ENCODE results near the gene TSHZ1.

TSHZ1 gene

GRCh38 chr18:75255094-75255493, 44.5 kb downstream of the TSHZ1 start:
- in situ Hi-C loops (cut with HindIII; ENCODE audit: low sequenced_read_pairs): no loop called here
- no peak overlapping the region for H3K4me3 ChIP-seq (ENCODE audit: low read depth, low read length)
- no peak for DNase-seq (ENCODE audit: low read depth, low spot score)
- TF ChIP-seq, protein P1, sequence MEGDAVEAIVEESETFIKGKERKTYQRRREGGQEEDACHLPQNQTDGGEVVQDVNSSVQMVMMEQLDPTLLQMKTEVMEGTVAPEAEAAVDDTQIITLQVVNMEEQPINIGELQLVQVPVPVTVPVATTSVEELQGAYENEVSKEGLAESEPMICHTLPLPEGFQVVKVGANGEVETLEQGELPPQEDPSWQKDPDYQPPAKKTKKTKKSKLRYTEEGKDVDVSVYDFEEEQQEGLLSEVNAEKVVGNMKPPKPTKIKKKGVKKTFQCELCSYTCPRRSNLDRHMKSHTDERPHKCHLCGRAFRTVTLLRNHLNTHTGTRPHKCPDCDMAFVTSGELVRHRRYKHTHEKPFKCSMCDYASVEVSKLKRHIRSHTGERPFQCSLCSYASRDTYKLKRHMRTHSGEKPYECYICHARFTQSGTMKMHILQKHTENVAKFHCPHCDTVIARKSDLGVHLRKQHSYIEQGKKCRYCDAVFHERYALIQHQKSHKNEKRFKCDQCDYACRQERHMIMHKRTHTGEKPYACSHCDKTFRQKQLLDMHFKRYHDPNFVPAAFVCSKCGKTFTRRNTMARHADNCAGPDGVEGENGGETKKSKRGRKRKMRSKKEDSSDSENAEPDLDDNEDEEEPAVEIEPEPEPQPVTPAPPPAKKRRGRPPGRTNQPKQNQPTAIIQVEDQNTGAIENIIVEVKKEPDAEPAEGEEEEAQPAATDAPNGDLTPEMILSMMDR (IDR thresholded peaks at IDR 0.05; ENCODE audit: low read depth, low read length): no peak

DNA sequence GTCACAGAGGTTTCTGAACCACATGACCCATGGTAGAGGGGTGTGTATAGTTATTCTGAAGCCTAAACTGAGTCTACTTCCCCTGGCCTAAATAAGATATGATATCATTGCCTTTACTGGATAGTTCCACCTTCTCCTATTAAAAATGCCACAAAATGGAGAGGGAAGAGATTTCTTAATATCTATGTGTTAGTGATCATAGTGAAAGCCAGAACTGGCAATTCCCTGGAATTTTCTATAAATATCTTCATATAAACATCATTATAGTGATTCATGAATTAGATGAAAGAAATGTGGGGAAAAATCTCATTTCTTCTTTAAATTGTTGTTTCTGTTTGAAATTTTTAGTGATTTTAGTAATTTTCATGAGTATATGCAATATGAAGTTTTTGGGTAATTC, 45.8 kb downstream of the TSHZ1 start:
- in situ Hi-C loops (cut with HindIII; ENCODE audit: low sequenced_read_pairs): no loop called here
- no peak for DNase-seq (ENCODE audit: low read depth, low spot score)
- H3K4me3 ChIP-seq (ENCODE audit: low read depth, low read length): no peak overlapping the region
- TF ChIP-seq, protein P1 (IDR thresholded peaks at IDR 0.05; ENCODE audit: low read depth, low read length): no peak

DNA sequence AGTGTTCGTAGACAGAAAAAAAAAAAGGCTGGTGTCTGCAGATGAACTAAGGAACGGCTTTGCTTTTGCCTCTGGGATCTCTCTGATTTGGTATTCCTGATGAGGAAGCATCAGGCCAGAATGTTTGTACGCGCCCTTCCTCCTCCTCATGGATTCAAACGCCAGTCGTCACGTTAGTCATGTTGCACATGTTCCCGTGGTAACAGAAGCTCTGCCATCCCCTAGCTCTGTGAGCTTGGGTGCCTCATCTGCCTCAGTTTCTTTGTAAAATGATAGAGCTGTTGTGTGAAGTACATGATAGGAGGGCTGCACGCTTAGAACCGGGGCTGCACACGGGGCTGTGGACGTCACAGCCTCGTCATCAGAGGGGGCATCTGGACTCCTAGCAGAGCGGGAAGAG, 47.0 kb downstream of the TSHZ1 start:
- in situ Hi-C loops (cut with HindIII; ENCODE audit: low sequenced_read_pairs): no loop called here
- no peak overlapping the region for H3K4me3 ChIP-seq (ENCODE audit: low read depth, low read length)
- DNase-seq (ENCODE audit: low read depth, low spot score): no peak
- TF ChIP-seq, protein P1 (IDR thresholded peaks at IDR 0.05; ENCODE audit: low read depth, low read length): no peak

GRCh38 chr18:75261430-75262223, 51.0 kb downstream of the TSHZ1 start:
- no peak for DNase-seq (ENCODE audit: low read depth, low spot score)
- no peak overlapping the region for H3K4me3 ChIP-seq (ENCODE audit: low read depth, low read length)
- in situ Hi-C loops (cut with HindIII; ENCODE audit: low sequenced_read_pairs): no loop called here
- TF ChIP-seq, protein P1 (IDR thresholded peaks at IDR 0.05; ENCODE audit: low read depth, low read length): no peak

GRCh38 chr18:75262511-75262910, 51.9 kb downstream of the TSHZ1 start:
- in situ Hi-C loops (cut with HindIII; ENCODE audit: low sequenced_read_pairs): no loop called here
- no peak for DNase-seq (ENCODE audit: low read depth, low spot score)
- TF ChIP-seq, protein P1 (IDR thresholded peaks at IDR 0.05; ENCODE audit: low read depth, low read length): no peak
- no peak overlapping the region for H3K4me3 ChIP-seq (ENCODE audit: low read depth, low read length)

- no peak overlapping the region for H3K4me3 ChIP-seq (ENCODE audit: low read depth, low read length)
- TF ChIP-seq, protein P1 (IDR thresholded peaks at IDR 0.05; ENCODE audit: low read depth, low read length): no peak
- in situ Hi-C loops (cut with HindIII; ENCODE audit: low sequenced_read_pairs): no loop called here
- DNase-seq (ENCODE audit: low read depth, low spot score): no peak
Observed at GRCh38 chr18:75264195-75264594, 53.6 kb downstream of the TSHZ1 start.

All from astrocyte of the spinal cord (primary cell).